Esophagus (tissue), 2 donors: ENCODE measurements around the gene SLC28A1. TPM values are rescaled to one million over a fixed set of nuclear protein-coding genes. Genes with fewer than 3 reads are reported as not detected.

Source experiments
- H3K27ac ChIP-seq, 2 donors: one replicate each; pipeline ENCODE4 v1.5.1; 2013; ENCODE audit warnings: low read depth in 2 of 2, mild to moderate bottlenecking in 2 of 2, inconsistent platforms in 1 of 2, low read length in 1 of 2, moderate library complexity in 1 of 2
- H3K27me3 ChIP-seq, 2 donors: one replicate each; pipeline ENCODE4 v1.6.1; 2013; ENCODE audit warnings: low read length in 2 of 2, control low read depth in 1 of 2, mild to moderate bottlenecking in 1 of 2; ENCODE audit not compliant: insufficient read depth in 2 of 2, control insufficient read depth in 1 of 2
- H3K36me3 ChIP-seq, 2 donors: one replicate each; pipeline ENCODE4 v1.6.1; 2013; ENCODE audit warnings: low read length in 1 of 2; ENCODE audit not compliant: control insufficient read depth in 2 of 2, insufficient read depth in 2 of 2
- H3K4me1 ChIP-seq, 2 donors: one replicate each; pipeline ENCODE4 v1.6.1; 2013; ENCODE audit warnings: low read length in 1 of 2; ENCODE audit not compliant: control insufficient read depth in 2 of 2, insufficient read depth in 2 of 2
- H3K4me3 ChIP-seq, 2 donors: one replicate each; pipeline ENCODE4 v1.5.1; 2013; ENCODE audit warnings: low read length in 2 of 2, mild to moderate bottlenecking in 2 of 2, low read depth in 1 of 2, moderate library complexity in 1 of 2
- H3K9me3 ChIP-seq, 2 donors: one replicate each; pipeline ENCODE4 v1.6.1; 2013; ENCODE audit warnings: mild to moderate bottlenecking in 2 of 2, low read depth in 1 of 2, low read length in 1 of 2, moderate library complexity in 1 of 2; ENCODE audit not compliant: control insufficient read depth in 2 of 2, insufficient read depth in 1 of 2
- WGBS, 2 donors: extraction: QIAGEN DNeasy Blood & Tissue Kit; methylation state at CpG; one replicate each; pipeline ENCODE4 v1.1.7; 2013; 5-methylcytosine and 5-hydroxymethylcytosine counted together
- polyA plus RNA-seq, 2 donors: library from polyadenylated mRNA; stranded (reverse); fragments of 200-250 nt; gene quantifications; one replicate each; pipeline ENCODE4 v1.2.3, GENCODE V29; 2013
- donor health status: healthy with polysubstance abuse.
- donor health status: Bipolar disorder and iron deficiency.

Gene SLC28A1
- polyA plus RNA-seq, 2 donors, result 0.02 to 0.08 TPM

DNA sequence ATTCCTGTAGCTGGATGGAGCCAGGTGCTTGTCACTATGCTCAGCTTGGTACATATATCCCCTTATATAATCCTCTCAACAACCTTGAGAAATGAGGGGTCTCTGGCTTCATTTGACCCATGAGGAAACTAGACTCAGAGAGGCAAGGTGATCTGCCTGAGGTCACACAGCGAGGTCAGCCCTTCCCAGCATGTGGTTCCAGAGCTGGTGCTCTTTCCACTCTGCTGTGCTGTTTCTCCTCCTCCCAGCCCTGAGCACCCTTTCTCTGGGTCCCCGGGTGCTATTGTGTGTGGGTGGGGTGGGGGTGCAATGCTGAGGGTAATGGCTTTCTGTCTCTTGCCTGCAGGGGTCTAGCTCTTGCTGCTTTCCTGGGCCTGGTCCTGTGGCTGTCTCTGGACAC lies 19.3 kb downstream of the SLC28A1 start:
- Histone ChIP-seq H3K36me3 (no peaks in the 10 kb centered on the region), H3K4me1 (peaks cover 0 to 14% of the 10 kb centered on the region in 2 donors), H3K9me3 (no peaks in the 10 kb centered on the region), H3K4me3 (no peak overlapping the region), H3K27me3 (no peaks in the 10 kb centered on the region), H3K27ac (no peak overlapping the region)
- 68 to 79% methylated on average over 2 of the region's 2 CpGs for WGBS, 2 donors

DNA sequence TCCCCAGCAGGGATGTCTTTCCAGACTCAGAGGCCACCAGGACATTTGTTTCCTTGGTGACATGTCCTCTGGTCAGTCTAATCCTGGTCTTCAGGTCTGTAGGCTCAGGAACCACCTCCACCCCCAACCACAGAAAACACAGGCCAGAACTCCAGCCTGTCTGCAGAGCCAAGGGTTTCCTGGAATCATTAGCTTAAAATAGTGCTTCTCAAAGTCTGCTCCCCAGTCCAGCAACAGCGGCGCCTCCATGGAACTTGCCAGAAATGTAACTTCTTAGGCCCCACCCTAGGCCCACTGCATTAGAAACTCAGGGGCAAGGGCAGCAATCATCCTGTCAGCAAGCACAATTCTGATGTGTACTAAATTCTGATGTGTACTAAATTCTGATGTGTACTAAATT lies 20.0 kb downstream of the SLC28A1 start:
- H3K27me3 ChIP-seq, result no peaks in the 10 kb centered on the region
- no peak overlapping the region for H3K27ac ChIP-seq
- WGBS, 2 donors, result 68 to 75% methylated on average over 2 of the region's 2 CpGs
- H3K4me3 ChIP-seq, result no peak overlapping the region
- H3K9me3 ChIP-seq, result no peaks in the 10 kb centered on the region
- H3K4me1 ChIP-seq, result peaks cover 0 to 14% of the 10 kb centered on the region in 2 donors
- no peaks in the 10 kb centered on the region for H3K36me3 ChIP-seq

DNA sequence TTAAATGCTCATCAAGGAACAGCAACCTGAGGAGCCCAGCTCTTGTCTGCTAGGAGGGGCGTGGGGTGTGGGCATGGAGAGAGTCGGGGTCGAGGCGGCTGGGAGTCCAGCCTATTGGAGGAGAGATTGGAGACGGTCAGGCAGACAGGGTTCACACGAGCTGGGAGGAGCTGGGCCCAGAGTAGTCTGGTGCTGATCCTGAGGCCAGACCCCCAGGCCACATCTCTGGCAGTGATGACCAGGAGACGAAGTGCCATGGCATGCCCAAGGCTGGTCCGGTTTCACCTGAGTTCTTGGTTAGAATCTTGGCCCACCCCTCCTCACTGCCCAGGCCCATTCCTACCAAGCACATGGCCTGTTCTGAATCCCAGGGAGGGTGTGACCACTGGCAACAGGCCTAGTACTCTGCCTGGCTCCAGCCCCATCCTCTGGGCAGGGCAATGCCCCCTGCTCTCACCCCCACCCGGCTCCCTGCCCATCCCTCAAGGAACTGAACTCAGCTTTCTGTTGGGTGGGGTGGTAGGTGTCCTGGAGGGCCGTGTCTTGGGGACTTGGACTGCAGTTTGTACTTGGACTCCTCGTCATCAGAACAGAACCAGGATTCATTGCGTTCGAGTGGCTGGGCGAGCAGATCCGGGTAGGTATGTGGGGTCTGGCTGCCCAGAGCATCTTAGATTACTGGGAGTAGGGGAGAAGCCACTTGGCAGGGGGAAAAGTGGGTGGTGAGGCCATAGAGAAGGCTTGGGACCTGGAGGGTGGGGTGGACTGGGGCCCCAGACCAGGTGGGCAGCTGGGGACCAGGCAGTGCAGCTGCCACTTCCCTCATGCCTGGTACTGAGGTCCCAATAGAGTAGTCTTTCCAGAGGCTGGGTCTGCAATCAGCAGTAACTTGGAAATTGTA lies 20.8 kb downstream of the SLC28A1 start:
- 84 to 88% methylated on average over 15 of the region's 15 CpGs for WGBS, 2 donors
- Histone ChIP-seq H3K4me3 (no peak overlapping the region), H3K9me3 (no peaks in the 10 kb centered on the region), H3K36me3 (no peaks in the 10 kb centered on the region), H3K27me3 (no peaks in the 10 kb centered on the region), H3K4me1 (peaks cover 0 to 14% of the 10 kb centered on the region in 2 donors), H3K27ac (no peak overlapping the region)

DNA sequence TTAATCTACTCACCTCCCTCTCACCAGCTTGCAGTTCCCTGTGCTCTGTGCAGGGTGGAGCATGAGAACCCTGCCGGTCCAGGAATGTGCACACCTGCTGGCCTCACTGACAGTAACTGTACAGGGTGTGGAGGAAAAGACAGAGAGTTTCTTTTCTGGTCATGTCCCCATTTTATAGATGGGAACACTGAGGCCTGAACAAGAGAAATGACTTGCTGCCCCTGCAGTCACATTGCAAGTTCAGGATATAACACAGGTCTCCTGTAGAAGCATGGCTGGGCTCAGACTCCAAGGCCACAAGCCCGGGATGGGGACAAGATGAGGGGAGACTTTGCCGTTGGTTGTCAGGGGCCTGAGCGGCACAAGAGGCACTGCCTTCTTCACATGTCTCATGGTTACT lies 23.3 kb downstream of the SLC28A1 start:
- Histone ChIP-seq H3K36me3 (no peaks in the 10 kb centered on the region), H3K4me3 (no peak overlapping the region), H3K4me1 (peaks cover 3 to 24% of the 10 kb centered on the region in 2 donors), H3K27me3 (no peaks in the 10 kb centered on the region), H3K9me3 (no peaks in the 10 kb centered on the region), H3K27ac (no peak overlapping the region)
- 86 to 90% methylated on average over 4 of the region's 4 CpGs for WGBS, 2 donors

DNA sequence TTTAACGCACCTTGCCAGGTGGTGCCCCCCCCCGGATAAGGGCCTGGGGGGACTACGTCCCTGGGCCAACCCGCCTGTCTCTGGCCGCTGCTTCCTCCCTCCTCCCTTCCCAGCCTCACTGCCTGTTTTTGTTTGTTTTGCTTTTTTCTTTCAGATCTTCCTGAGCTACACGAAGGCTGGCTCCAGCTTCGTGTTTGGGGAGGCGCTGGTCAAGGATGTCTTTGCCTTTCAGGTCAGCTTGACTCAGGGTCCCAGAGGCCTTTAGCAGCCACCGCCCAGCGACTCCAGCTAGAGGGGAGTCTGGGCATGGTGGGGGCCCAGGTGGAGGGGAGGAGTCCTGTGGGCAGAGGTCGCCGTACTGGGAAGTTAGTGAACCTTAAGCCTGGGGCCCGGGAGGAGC lies 24.1 kb downstream of the SLC28A1 start:
- Histone ChIP-seq H3K27ac (no peak overlapping the region), H3K4me3 (no peak overlapping the region), H3K27me3 (no peaks in the 10 kb centered on the region), H3K4me1 (peaks cover 3 to 24% of the 10 kb centered on the region in 2 donors), H3K36me3 (no peaks in the 10 kb centered on the region), H3K9me3 (no peaks in the 10 kb centered on the region)
- WGBS, 2 donors, result 57 to 68% methylated on average over 13 of the region's 13 CpGs

DNA sequence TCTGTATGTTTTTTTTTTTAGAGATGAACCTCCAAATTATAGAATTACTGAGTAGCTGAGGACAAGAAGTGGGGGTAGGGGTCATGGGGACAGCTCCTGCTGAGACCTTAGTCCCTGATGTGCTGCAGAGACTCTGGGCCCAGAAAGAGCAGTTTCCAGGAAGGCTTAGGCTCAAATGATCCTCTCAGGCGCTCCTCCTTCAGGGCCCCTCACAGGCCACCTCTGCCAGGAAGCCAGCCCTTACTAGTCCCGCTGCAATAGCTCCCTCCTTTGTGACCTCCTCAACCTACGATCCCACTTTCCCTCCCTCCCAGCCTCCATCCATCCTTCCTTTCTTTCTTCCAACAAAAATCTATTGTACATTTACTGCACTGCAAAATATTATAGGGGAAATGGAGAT lies 24.6 kb downstream of the SLC28A1 start:
- no peak overlapping the region for H3K4me3 ChIP-seq
- 86 to 92% methylated on average over 3 of the region's 3 CpGs for WGBS, 2 donors
- H3K9me3 ChIP-seq, result no peaks in the 10 kb centered on the region
- H3K27ac ChIP-seq, result no peak overlapping the region
- H3K36me3 ChIP-seq, result no peaks in the 10 kb centered on the region
- H3K27me3 ChIP-seq, result no peaks in the 10 kb centered on the region
- H3K4me1 ChIP-seq, result peaks cover 3 to 24% of the 10 kb centered on the region in 2 donors

DNA sequence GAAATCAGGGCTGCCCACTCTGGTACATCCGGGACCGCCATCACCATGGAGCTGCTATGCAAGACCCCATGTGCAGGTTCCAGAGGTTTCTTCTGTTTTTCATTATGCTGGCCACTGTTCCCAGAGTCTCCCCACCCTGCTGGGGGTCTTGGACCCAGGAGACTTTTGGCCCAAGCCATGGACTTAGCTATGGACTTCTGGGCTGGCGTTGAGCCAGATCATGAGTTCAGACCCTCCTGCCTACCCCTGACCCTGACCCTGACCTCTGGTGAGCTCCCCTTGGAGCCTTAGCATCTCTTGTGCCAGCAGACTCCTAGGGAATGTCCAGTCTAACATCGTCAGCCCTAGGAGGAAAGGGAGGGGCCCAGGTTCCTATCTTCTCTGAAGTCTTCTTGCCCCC lies 25.3 kb downstream of the SLC28A1 start:
- H3K4me3 ChIP-seq, result no peak overlapping the region
- H3K27me3 ChIP-seq, result no peaks in the 10 kb centered on the region
- H3K4me1 ChIP-seq, result peaks cover 3 to 24% of the 10 kb centered on the region in 2 donors
- H3K36me3 ChIP-seq, result no peaks in the 10 kb centered on the region
- no peak overlapping the region for H3K27ac ChIP-seq
- no peaks in the 10 kb centered on the region for H3K9me3 ChIP-seq
- 76 to 83% methylated on average over 4 of the region's 4 CpGs for WGBS, 2 donors

DNA sequence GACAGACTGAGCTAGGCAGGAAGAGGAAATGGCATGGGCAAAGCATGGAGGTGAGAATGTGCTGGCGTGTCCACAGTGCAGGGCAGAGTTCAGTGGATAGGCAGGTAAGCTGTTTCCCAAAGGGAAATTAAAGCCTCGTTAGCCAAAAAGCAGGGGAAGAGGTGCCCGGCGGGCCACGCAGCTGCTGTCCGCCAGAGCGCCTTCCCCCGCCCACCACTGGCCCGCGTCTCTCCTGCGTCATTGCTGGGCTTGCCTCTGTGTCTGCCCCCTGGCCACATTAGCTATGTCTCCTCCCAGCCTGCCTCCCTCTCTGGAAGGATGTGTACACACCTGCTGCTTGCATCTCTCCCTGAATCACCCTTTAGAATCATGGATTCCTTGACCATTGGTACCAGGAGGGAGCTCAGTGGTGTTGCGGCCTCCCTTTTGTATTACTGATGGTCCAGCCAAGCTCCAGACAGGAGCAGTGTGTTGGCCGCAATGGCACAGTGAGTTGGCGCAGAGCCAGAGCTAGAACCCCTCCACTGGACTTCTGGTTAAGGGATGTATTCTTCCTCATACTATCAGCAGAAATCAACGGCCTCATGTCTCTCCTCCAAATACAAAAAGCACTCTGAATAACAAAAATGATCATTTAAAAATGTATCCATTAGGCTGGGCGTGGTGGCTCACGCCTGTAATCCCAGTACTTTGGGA lies 26.6 kb downstream of the SLC28A1 start:
- Histone ChIP-seq H3K4me3 (no peak overlapping the region), H3K36me3 (no peaks in the 10 kb centered on the region), H3K9me3 (no peaks in the 10 kb centered on the region), H3K27ac (no peak overlapping the region), H3K27me3 (no peaks in the 10 kb centered on the region), H3K4me1 (peaks cover 3 to 19% of the 10 kb centered on the region in 2 donors)
- 84 to 85% methylated on average over 17 of the region's 17 CpGs for WGBS, 2 donors

DNA sequence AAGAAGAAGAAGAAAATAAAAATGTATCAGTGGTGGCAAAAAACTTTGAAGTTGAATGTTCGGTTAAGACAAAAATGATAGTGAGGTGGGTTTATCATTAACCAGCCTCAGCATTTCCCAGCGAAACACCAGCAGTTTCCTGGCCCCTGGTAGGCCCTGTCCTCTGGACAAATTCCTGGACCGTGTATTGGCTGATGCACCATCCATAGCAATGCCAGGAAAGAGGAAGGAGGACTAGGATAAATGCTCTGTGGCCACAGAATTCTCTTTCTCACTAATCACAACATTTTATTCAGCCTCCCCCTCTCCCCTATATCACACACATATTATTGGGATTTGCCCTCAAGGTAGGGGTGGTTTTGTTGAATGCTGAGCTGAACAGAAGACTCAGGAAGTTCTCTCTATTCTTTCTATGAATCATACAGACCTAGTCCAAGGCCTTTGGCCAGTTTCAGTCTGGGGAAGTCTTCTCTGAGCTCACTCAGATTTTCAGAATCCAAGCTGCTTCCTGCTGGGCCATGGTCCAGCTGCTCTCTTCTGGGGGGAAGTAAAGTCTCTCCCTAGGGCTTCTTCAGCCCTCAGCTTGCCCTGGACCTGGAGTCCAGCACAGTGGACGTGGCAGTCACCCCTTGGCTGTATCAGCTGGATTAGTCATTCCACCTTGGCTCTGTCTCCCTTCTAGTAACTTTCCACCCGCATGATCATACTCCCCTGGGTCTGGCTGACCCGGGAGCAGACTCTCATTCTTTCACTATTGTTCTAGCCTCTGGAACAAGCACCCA lies 27.6 kb downstream of the SLC28A1 start:
- Histone ChIP-seq H3K4me3 (no peak overlapping the region), H3K9me3 (no peaks in the 10 kb centered on the region), H3K4me1 (peaks cover 3 to 19% of the 10 kb centered on the region in 2 donors), H3K36me3 (no peaks in the 10 kb centered on the region), H3K27me3 (no peaks in the 10 kb centered on the region), H3K27ac (peak overlapping the region; percentile 72 to 81)
- 32 to 35% methylated on average over 6 of the region's 6 CpGs for WGBS, 2 donors
